GM20431 (cell line): Measurements from ENCODE around the gene COX4I2.

Source experiments
- in situ Hi-C: fragments of 300-500 bp; cut with MseI, MboI; formaldehyde crosslinking; loops from one replicate; pipeline ENCODE4 v1.15.0; 2020; ENCODE audit warnings: low sequenced_read_pairs; ENCODE audit not compliant: unreplicated experiment

The COX4I2 gene

DNA sequence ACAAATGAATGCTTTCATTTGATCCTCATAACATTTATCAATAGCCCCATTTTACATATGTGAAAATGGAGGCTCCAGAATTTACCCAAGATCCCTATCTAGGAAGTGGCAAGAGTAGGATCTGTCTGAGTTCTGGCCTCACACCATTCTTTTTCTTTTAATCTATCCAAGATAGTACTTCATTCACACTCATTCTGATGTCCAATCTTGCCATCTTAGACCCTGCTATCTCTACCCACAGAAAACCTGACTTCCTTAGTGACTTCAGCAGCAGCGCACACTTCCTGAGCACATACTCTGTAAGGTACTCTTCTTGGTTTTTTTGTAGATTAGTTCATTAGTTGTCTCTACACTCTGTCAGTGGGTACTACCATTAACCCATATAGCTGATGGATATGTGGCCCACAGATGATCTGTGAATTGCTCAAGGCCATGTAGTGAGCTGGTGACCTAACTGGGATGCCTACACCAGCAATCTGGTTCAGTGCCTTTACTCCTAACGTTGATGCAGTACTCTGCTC, 36.3 kb downstream of the COX4I2 start:
- in situ Hi-C loops, result loop anchor here (5.0 kb wide), 1 partner anchor 43 kb away; no protein-coding TSS in a partner anchor

DNA sequence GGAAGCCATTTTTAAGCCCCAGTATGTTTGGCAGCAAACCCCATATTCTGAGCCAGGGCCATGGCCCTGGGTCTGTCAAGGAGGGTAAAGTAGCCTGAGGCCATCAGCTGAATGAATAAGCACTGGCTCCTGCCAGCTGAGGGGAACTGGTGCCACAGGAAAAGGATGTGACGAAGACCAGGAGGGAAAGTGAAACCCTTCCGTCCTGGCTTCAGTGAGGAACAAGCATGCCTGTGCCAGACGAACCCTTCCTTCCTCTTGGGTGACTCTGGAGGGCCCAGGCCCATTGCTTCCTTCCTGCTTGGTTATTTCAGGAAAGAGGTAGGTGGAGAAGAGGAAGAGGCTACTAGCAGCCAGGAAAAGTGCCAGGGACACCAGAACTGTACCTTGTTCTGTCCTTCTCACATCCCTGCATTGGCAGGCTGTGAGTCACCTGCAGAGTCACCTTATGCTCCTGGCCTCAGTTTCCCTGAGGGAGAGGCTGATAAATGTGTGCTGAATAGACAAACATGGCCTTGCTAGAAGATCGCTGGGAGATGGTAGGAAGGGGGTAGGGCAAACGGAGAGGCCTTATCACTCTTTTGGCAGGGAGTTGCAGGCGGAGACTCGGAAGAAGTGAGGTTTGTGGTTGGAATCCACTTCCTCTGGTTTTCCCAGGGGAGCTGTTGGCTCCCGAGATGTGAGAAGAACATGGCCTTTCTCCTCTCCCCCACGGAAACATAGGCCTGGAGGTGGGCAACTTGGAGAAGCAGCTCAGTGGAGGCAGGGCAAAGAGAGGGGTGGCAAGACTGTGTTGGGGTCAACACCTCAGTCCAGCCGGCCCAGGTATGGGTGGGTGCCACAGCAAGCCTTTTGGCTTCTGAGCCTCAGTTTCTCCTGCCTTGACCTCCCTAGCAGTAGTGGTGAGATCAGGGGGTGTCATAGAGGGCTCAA, 37.4 kb downstream of the COX4I2 start:
- in situ Hi-C loops, result loop anchor here (5.0 kb wide), 1 partner anchor 42 kb away; no protein-coding TSS in a partner anchor

DNA sequence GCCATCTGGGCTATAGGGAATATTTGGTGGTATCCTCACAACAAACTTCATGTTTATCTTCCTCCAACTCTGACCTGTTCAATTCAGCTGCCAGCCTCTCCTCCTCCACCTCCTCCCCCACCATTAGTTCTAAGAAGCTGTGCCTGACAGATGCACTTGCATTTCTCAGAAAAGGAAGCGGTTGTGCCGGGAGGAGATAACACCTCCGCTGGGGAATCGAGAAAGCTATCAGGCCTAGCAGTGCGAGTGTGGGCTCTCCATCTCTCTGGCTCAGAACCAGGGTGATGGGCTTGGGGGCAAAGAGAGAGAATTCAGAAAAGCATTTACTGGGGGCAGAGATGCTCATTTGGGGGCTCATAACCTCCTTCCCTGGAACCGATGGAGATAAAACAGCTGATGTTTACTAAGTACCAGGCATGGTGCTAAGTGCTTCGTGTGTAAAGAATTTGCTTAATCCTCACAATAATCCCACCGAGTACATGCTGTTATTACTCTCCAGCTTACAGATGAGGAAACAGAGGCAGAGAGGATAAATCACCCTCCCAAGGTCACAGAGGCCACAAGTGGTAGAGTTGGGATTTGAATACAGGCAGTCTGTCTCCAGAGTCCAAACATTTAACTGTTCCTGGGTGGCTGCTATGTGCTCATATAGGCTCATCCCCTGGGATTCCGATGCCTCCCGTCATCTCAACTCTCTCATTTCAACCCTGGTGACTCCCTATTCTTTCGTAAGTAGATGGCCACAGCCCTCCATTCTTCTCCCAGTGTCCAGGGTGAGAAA, 38.3 kb downstream of the COX4I2 start:
- in situ Hi-C loops, result no loop called here

DNA sequence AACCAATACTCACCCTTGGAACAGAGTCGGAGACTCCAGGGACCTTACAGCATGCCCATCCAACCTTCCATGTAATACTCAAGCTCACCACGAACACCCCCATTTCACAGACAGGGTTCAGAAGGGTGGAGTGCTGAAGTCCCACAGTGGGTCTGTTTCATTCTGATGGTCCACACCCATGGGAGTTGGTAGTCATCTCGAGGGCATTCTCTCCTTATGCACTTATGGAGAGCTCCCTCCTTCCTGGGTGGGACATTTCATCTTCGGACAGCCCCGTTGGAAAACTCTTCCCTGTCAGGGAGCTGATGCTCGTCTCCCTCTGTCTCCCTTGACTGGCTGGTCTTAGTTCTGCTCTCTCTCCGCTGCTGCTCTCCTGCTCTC, 38.9 kb downstream of the COX4I2 start:
- in situ Hi-C loops, result no loop called here

DNA sequence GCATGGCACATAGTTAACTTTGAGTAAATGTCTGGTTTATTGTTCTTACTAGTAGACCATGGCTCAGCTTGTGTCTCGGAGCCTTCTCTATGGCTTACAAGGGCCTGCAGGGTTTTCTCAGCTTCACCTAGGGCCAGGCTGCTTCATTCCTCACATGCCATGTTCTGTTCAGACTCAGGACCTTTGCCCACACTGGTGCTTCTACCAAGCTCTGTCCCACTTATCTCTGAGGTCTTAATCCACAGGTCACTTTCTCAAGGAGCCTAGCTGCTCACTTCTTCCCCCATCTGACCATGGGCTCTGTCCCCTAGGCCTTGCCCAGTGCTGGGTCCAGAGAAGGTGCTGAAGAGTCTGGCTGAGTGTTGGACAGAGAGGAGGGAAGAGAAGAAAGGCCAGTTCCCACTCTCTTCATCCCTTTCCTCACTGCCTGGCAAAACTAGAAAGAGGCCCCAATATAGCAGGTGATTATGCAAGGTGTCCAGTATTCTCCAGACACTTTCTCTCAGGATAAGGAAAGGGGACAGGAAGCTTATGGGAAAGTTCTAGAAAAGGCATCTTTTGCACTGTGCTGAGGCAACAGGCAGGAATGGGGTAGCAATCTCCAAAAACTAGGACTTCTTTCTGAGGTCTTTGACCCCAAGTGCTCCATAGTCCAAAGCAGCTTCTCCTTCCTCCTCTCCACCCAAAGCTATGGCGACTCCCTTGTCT, 40.0 kb downstream of the COX4I2 start:
- in situ Hi-C loops, result no loop called here

DNA sequence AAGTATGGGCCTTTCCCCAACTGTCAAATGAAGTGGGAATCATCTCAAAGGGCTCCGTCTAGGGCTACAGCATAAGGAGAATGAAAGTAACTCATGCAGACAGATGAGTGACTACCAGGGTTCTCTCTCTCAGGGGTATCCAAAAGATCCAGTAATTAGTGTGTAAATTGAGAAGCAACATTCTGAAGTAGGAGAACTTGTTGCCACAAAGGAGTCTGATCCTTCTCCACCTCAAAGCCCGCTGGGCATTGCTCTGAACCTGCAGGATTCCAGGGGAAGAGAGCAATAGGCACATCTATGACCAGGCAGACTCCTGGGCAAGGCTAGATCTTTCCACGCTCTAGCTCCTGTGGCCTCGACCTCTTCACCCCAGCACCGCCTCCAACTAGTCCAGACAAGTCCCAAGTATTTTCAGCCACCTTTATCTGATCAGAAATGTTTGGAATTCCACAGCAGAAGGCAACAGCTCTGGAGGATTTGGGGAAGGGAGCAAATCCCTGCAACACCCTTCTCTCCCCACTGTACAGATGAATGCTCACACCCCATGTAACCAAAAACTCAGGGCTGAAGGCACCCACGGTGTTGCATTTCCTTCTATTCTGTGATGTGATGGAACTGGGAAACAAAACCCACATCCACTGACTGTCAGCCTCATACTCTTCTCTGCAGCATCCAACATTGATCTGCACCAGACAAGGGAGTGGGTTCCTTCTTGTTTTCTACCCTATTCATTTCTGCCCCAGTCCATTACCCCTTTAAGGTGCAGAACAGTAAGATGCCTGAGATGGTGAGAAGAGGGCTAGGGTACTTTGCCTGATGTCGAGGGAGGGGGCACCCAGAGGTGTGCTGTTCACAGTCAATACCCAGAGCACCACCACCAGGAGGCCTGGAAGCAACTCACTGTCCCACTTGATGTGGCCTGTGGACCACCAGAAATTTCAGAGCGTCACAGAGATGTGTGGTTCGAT, 41.0 kb downstream of the COX4I2 start:
- in situ Hi-C loops, result no loop called here

DNA sequence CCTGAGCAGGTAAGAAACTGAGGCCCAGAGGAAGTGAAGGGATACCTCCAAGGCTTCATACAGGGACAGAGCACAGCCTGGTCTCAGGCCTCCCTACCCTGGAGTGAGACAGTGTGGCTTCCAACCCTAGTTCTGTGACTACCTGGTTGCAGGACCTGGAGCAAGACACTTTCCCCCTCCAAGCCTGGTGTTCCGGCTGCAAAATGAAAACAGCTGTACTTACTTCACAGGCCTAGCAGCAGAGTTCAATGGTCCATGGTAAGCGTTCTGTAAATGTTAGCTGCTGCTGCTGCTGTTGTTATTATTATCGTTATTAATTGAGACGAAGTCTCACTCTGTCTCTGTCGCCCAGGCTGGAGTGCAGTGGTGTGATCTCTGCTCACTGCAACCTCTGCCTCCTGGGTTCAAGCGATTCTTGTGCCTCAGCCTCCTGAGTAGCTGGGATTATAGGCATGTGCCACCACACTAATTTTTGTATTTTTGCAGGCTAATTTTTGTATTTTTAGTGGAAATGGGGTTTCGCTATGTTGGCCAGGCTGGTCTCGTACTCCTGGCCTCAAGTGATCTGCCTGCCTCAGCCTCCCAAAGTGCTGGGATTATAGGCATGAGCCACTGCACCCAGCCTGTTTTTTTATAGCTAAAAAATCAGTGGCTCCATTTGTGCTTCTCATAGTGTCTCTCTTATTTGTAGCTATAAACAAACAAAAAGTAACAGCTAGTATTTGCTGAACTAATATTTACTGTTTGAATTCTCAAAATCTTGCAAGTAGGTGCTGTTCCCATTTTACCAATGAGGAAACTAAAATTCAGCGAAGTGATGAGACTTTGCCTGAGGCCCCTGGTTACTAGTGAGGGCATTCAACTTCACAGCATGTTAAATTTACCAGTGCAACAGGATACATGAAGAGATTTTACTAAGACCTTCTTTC, 41.9 kb downstream of the COX4I2 start:
- in situ Hi-C loops, result no loop called here

DNA sequence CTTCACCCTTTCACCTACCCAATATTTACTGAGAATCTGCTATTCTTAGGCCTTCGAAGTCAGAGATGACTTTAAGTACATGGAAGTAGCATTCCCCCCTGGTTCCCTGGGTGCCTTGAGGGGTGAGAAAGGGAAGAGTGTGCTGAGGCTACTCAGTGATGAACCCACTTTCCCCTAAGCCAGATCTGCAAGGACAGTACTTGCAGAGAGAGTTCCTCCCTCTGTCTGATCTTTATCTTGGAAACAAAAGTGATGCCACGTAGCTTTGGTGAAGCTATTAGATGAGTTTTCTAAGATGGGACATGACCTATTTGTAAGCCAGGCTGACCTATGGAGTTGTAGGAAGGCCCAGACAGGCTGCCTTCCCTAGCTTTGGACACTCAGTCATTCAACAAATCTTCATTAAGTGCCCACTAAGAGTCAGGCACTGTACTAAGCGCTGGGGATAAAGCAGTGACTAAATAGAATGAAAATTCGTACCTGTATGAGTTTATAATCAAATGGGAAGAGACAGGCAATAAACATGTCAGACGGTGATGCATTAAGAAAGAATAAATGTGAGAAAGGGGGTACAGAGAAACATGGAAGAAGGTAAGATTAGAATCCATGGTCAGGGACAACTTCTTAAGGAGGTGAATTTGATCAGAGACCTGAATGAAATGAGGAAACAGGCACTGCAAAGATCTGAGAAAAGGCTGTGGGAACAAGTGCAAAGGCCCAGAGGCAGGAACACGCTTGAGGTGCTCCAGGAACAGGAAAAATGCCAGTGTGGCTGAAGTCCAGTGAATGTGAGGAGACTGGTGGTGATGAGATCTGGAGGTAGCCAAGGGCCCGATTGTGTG, 42.8 kb downstream of the COX4I2 start:
- in situ Hi-C loops, result no loop called here

DNA sequence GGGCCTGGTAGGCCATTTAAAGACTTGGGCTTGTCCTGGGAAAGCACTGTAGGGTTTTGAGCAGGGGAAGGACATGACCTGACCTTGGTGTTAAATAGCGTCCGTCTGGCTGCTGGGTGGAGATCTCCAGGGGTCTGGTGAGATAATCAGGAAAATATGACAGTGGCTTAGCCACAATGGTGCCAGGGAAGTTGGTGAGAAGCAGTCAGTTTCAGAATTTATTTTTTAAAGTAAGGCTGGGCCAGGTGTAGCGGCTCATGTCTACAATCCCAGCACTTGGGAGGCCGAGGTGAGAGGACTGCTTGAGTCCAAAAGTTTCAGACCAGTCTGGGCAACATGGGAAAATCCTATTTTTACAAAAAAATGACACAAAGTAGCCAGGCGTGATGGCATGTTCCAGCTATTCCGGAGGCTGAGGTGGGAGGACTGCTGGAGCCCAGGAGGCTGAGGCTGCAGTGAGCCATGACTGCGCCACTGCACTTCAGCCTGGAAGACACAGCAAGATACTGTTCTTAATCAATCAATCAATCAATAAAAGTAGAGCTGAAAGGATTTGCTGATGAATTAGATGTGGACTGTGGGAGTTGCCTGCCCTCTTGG, 43.5 kb downstream of the COX4I2 start:
- in situ Hi-C loops, result no loop called here

DNA sequence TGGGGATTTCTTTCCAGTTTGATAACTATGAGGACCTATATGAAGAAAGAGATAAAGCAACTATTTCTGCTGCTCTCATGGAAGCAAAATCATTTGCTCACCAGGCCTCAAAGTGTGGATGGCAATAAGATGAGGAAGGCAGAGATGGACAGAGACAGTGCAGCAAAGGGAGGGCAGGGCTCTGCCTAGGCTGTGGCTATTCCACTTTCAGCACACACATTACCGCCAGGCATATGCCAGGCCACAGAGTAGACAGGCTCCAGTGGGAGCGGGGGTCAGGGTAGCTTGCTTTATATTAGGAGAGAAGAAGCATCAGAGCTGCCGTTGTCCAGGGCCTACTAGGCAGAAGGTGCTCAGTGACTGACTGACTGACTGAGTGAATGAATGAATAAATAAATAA, 44.1 kb downstream of the COX4I2 start:
- in situ Hi-C loops, result no loop called here

DNA sequence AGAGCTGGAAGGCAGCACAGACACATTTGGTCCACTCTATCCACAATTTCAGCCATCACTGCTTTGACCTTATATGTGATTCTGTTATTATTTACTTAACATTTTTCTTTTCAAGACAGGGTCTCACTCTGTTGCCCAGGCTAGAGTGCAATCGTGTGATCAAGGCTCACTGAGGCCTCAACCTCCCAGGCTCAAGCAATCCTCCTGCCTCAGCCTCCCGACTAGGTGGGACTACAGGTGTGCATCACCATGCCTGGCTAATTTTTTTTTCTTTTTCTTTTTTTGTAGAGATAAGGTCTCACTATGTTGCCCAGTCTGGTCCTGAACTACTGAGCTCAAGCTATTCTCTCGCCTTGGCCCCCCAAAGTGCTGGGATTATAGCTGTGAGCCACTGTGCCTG, 44.6 kb downstream of the COX4I2 start:
- in situ Hi-C loops, result no loop called here

DNA sequence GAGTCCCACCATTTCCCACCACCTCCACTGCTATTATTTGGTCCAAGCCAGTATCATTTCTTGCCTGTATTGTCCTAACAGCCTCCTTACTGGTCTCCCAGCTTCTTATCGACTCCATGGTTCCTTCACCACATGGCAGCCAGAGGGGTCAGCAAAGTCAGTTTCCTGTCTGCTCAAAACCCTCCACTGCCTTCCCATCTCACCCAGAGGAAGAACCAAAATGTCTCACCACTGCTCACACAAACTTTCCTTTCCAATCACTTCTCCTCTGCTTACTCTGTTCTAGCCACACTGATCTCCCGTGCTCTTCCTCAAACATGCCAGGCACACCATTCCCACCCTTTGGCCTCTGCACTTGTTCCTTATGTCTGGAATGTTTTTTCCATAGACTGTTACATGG, 45.2 kb downstream of the COX4I2 start:
- in situ Hi-C loops, result no loop called here

DNA sequence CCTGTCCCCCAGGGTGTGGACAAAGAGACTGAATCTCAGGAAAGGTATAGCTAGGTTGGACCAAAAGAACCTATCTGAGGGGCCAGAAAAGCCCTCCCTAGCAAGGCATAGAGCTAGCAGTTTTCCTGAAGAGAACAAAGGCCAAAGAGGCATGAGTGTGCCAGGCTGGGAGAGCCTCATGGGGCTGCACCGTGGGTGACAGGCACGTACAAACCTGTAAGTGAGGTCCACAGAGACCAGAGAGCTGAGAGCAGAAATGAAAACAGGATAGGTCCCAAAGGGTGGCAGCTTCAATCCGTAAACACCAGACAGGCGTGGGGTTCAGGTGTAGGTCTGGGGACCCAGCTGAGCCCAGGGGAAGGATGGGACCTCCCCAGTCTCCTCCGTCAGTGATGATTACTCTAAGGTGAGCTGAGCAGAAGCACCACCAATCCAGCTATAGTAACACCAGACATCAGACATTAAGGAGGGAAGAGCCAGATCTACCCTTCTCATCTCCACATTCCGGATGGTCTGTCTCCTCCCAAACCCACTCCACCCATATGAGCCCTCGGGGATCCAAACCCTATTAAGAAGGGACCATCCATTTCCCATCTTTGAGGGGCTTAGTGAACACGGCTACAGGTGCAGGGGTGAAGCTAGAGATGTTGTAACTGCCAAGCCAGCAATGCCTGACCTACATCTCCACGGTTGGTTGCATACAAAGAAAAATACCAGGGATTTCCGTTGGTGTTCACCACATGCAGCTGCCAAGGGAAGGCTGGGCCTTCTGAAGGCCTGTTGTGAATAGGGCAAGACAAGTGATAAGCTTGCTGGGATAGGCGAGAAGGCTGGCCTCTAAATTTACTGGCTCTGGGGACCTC, 46.7 kb downstream of the COX4I2 start:
- in situ Hi-C loops, result no loop called here

DNA sequence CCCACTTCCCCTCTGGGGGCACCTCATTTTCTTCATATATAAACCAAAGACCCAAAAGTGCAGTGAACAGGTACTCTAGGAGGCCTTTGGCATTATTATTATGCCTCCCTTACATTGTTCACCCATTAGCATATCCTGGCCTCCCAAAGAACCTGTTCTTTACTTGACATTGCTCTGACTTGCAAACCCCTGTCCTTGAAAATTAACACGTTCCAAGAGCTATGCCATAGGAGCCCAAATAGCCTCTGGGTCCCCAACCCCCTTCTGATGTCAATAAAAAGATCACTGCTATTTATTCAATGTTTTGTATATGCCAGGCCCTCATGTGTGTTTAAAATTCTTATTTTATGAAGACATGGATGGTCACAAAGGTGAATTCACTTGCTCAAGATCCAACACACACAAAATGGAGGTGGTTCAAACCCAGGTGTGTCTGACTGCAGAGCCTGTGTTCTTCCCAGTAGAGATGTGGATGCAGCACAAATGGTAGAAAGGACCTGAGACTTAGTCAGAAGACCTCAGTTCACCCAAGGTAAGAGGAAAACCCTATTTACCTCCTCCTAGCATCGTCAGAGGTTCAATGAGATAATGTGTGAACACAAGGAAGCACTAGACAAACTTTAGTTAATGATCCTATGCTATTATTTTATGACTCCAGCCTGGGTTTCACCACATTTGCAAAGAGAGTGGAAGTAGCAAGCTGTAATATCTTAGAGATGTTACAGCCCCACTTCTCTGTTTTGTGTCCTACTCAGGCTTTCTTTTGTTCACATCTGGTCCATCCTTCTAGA, 48.3 kb downstream of the COX4I2 start:
- in situ Hi-C loops, result no loop called here

DNA sequence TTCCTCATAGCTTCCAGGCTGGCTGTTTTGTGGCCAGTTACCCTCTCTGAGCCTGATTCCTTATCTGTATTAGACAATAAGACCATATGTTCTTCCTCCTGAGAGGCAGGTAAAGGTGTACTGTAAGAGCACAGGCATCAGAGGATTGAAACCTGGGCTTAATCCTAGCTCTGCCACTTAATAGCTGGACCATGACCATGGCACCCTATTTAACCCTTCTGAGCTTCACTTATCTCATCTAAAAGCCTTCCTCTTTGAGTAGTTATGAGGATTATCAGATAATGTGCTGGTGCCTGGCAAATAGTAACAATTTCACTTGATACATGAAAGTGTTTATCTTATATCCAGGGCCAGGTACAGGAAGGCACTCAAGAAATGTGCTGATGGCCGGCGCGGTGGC, 50.1 kb downstream of the COX4I2 start:
- in situ Hi-C loops, result no loop called here
